Loucy (cell line): ENCODE results near the gene TAF3.

Source experiments
- H2AFZ ChIP-seq: fragments of 200-600 bp; sonication (generic); 2 replicates; pipeline ENCODE4 v1.6.0; 2016; ENCODE audit warnings: antibody characterized with exemption, mild to moderate bottlenecking, low read length, moderate library complexity
- H3F3A ChIP-seq: fragments of 200-600 bp; 2 replicates; pipeline ENCODE4 v1.6.0; 2016; ENCODE audit warnings: antibody characterized with exemption, low read depth, mild to moderate bottlenecking
- H3K27me3 ChIP-seq: fragments of 200-600 bp; sonication (generic); 2 replicates; pipeline ENCODE4 v1.6.1; 2014; ENCODE audit warnings: low read length, mild to moderate bottlenecking; ENCODE audit not compliant: insufficient read depth, poor library complexity, severe bottlenecking
- H3K36me3 ChIP-seq: fragments of 200-600 bp; sonication (generic); 2 replicates; pipeline ENCODE4 v1.6.1; 2016; ENCODE audit warnings: low read length; ENCODE audit not compliant: insufficient read depth
- H3K4me1 ChIP-seq: fragments of 200-600 bp; sonication (generic); 2 replicates; pipeline ENCODE4 v1.5.1; 2014; ENCODE audit warnings: low read length, mild to moderate bottlenecking; ENCODE audit not compliant: insufficient read depth, poor library complexity, severe bottlenecking
- H3K4me2 ChIP-seq: fragments of 200-600 bp; sonication (generic); 2 replicates; pipeline ENCODE4 v1.6.0; 2014; ENCODE audit warnings: antibody characterized with exemption, low read length, low read depth, mild to moderate bottlenecking; ENCODE audit not compliant: poor library complexity, severe bottlenecking
- H3K4me3 ChIP-seq: fragments of 200-600 bp; sonication (generic); 2 replicates; pipeline ENCODE4 v1.5.1; 2014; ENCODE audit warnings: low read length, mild to moderate bottlenecking, mixed read lengths; ENCODE audit not compliant: poor library complexity, severe bottlenecking
- H3K79me2 ChIP-seq: fragments of 200-600 bp; sonication (generic); 2 replicates; pipeline ENCODE4 v1.6.1; 2014; ENCODE audit warnings: low read length; ENCODE audit not compliant: insufficient read depth
- H3K9ac ChIP-seq: fragments of 200-600 bp; sonication (generic); 2 replicates; pipeline ENCODE4 v1.6.0; 2014; ENCODE audit warnings: mild to moderate bottlenecking, low read depth, low read length, moderate library complexity; ENCODE audit not compliant: poor library complexity, severe bottlenecking
- H3K9me2 ChIP-seq: fragments of 200-600 bp; sonication (generic); replicated peaks from 2 replicates; pipeline ENCODE4 v1.6.1; 2016; ENCODE audit warnings: low read depth, low read length, mixed read lengths
- H3K9me3 ChIP-seq: fragments of 200-600 bp; sonication (generic); 2 replicates; pipeline ENCODE4 v1.6.1; 2014; ENCODE audit warnings: mild to moderate bottlenecking, antibody characterized with exemption, low read length, low read depth; ENCODE audit not compliant: insufficient read depth
- H4K20me1 ChIP-seq: fragments of 200-600 bp; sonication (generic); 2 replicates; pipeline ENCODE4 v1.6.0; 2014; ENCODE audit warnings: antibody characterized with exemption, low read length, mild to moderate bottlenecking; ENCODE audit not compliant: insufficient read depth, poor library complexity, severe bottlenecking
- CTCF ChIP-seq: fragments of 200-600 bp; sonication (generic); conservative IDR thresholded peaks from 2 replicates; pipeline ENCODE4 v1.5.1; 2014; ENCODE audit warnings: mild to moderate bottlenecking, antibody characterized with exemption, low read length
- EZH2phosphoT487 ChIP-seq: fragments of 200-600 bp; IDR thresholded peaks from 2 replicates; pipeline ENCODE4 v1.6.1; 2018; ENCODE audit warnings: antibody characterized with exemption, mild to moderate bottlenecking, moderate library complexity, borderline replicate concordance

The TAF3 gene

DNA sequence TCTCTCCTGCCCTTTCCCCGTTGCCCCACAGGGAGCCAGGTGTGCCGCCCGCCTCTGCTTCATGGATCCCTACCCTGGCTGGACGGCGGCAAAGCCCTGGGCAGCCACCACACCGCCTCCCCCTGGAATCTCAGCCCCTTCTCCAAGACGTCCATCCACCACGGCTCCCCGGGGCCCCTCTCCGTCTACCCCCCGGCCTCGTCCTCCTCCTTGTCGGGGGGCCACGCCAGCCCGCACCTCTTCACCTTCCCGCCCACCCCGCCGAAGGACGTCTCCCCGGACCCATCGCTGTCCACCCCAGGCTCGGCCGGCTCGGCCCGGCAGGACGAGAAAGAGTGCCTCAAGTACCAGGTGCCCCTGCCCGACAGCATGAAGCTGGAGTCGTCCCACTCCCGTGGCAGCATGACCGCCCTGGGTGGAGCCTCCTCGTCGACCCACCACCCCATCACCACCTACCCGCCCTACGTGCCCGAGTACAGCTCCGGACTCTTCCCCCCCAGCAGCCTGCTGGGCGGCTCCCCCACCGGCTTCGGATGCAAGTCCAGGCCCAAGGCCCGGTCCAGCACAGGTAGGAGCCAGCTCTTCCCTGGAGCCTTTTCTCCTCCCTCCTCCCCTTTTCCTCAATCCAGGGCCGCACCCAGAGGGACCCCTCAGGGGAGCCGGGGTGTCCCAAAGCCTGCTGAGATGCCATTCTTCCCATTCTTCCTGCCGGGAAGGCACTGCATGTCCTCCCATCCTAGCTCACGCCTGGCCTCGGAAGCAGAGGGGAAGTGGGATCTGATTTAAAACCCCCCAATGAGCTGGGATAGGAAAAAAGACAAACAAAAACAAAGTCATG lies 240.2 kb downstream of the TAF3 start:
- Histone ChIP-seq H3F3A (0 out of 2 replicates have a peak, but pooled peaks cover 12% of the 10 kb centered on the region), H3K4me1 (peaks cover 28% of the 10 kb centered on the region), H3K4me2 (peak overlapping the region; percentile 85), H3K27me3 (peaks cover 32% of the 10 kb centered on the region), H4K20me1 (peaks cover 81% of the 10 kb centered on the region), H3K9me3 (no peaks in the 10 kb centered on the region), H3K9ac (peak overlapping the region; percentile 99), H3K79me2 (peaks cover 98% of the 10 kb centered on the region), H3K9me2 (no peaks in the 10 kb centered on the region), H2AFZ (no peak overlapping the region), H3K36me3 (peaks cover 69% of the 10 kb centered on the region), H3K4me3 (peak overlapping the region; percentile 97)
- TF ChIP-seq CTCF (no peak), EZH2phosphoT487 (no peak)

- H3K4me2 ChIP-seq, result peak overlapping the region; percentile 85
- H2AFZ ChIP-seq, result no peak overlapping the region
Measured at GRCh38 chr10:8059191-8059936, 241.1 kb downstream of the TAF3 start.

More at GRCh38 chr10:8059191-8059936, 241.1 kb downstream of the TAF3 start:
- no peaks in the 10 kb centered on the region for H3K9me3 ChIP-seq
- 0 out of 2 replicates have a peak, but pooled peaks cover 13% of the 10 kb centered on the region for H3F3A ChIP-seq
- peaks cover 36% of the 10 kb centered on the region for H3K4me1 ChIP-seq
- peak overlapping the region; percentile 97 for H3K4me3 ChIP-seq
- no peaks in the 10 kb centered on the region for H3K9me2 ChIP-seq
- H3K9ac ChIP-seq, result peak overlapping the region; percentile 99
- peaks cover 100% of the 10 kb centered on the region for H3K79me2 ChIP-seq
- H3K27me3 ChIP-seq, result peaks cover 32% of the 10 kb centered on the region
- H3K36me3 ChIP-seq, result peaks cover 78% of the 10 kb centered on the region
- no peak for TF ChIP-seq EZH2phosphoT487
- TF ChIP-seq CTCF, result no peak
- peaks cover 90% of the 10 kb centered on the region for H4K20me1 ChIP-seq
